GM19324 (cell line): ENCODE results near the gene SLC6A3.
"Not testable (repeated sequence)": the region's sequence is repeated elsewhere in the genome, so short reads cannot be mapped to it uniquely, and the experiment has no call there.

Experiments used
- ATAC-seq: cut with Tn5 transposase; IDR thresholded peaks from one replicate; pipeline ENCODE4 v1.9.1; 2021; ENCODE audit warnings: mild to moderate bottlenecking, moderate library complexity; ENCODE audit not compliant: unreplicated experiment, low FRiP score

Gene SLC6A3

GRCh38 chr5:1423901-1424603 is 21.2 kb downstream of the SLC6A3 start:
- no peak for ATAC-seq

DNA sequence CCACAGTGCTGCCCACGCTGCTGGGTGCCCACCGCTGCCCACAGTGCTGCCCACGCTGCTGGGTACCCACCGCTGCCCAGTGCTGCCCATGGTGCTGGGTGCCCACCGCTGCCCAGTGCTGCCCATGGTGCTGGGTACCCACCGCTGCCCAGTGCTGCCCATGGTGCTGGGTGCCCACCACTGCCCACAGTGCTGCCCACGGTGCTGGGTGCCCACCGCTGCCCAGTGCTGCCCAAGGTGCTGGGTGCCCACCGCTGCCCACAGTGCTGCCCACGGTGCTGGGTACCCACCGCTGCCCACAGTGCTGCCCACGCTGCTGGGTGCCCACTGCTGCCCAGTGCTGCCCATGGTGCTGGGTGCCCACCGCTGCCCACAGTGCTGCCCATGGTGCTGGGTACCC is 22.7 kb downstream of the SLC6A3 start:
- ATAC-seq, result not testable (repeated sequence)

DNA sequence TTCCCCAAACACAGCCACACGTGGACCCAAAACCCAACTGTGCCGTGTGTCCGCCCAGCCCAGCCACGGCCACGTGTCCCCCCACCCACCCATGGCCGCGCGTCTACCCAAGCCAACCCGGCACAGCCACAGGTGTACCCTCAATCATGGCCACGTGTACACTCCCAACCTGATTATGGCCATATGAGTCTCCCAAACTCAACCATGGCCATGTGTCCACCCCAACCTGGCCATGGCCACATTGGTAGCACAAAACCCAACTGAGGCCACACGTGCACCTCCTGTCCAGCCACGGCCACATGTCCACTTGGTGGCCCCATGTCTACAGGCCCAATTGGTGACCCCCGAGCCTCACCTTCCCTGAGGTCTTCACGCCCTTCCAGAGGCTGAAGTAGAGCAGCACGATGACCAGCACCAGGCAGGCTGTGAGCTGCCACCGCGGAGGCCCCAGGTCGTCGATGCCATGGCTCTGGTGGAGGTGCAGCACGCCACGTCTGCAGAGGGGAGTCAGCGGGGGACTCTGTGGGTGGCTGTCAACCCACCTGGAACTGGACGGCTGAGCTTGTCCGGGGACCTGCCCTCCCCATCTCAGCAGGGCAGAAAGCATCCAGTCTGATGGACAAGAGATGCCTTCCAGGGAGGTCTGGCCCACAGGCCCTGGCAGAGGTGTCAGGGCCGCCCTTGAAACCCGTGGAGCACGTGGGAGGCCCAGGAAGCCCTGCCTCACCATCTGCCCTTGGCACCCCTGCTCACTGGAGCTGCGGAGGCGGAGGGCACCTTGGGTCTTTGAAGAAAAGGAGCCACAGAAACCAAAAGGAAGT is 23.5 kb downstream of the SLC6A3 start:
- no peak for ATAC-seq

GRCh38 chr5:1420211-1421195 is 24.7 kb downstream of the SLC6A3 start:
- ATAC-seq, result no peak

DNA sequence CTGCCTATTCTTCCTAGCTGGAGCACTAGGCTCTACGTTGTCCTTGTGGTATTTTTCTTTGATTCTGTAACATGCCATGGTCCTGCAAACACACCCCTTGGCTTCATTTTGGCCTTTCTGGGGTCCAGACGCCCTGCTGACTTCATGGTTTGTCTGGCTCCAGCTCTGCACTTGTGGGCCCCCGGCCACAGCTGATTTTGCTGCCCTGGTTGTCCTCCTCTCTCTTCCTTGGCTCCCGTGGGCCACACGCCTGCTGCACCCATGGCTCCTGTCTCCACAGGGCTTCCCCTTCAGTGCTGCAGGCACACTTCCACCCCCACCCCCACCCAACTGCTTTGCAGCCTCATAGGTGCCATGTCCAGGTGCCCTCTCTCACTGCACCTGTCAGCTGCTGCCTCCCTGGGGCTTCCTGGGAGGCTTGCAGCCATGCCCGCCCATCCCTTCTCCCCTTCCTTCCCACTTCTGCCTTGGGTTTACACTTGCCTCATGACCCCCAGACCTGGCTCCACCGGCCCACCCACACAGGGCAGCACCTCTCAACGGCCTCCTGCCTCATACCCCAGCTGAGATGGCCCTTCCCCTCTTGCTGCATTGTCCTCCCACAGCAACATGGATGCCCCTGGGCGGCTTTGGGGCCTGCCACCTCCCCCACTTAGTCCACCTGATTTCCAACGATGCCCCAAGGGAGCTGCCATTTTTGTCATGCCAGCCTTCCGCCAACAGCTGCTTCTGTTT is 25.6 kb downstream of the SLC6A3 start:
- ATAC-seq, result no peak

DNA sequence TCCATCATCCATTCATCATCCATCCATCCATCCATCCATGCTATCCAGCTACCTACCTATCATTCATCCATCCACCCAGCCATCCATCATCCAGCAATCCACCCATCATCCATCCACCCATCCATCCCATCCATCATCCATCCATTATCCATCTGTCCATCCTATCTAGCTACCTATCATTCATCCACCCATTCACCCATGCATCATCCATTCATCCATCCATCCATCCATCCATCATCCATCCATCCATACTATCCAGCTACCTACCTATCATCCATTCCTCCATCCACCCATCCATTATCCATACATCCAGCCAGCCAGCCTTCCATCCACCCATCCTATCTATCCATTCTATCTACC is 26.3 kb downstream of the SLC6A3 start:
- ATAC-seq, result no peak

DNA sequence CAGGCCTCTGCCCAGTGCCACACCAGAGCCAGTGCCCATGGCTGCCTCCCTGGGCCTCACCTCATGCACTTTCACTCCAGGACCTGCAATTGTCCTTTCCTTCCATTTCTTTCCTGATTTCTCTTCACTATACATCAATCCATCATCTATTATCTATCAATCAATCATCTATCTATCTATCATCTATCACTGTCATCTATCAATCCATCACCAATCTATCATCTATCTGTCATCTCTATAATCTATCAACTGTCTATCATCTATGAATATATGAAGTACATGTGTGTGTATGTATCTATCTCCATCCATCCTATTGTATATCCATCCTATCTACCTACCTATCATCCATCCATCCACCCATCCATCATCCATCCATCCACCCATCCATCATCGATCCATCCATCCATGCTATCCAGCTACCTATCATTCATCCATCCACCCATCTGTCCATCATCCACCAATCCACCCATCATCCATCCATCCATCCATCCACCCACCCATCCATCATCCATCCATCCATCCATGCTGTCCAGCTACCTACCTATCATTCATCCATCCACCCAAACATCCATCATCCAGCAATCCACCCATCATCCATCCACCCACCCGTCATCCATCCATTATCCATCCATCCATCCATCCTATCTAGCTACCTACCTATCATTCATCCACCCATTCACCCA is 26.9 kb downstream of the SLC6A3 start:
- no peak for ATAC-seq

DNA sequence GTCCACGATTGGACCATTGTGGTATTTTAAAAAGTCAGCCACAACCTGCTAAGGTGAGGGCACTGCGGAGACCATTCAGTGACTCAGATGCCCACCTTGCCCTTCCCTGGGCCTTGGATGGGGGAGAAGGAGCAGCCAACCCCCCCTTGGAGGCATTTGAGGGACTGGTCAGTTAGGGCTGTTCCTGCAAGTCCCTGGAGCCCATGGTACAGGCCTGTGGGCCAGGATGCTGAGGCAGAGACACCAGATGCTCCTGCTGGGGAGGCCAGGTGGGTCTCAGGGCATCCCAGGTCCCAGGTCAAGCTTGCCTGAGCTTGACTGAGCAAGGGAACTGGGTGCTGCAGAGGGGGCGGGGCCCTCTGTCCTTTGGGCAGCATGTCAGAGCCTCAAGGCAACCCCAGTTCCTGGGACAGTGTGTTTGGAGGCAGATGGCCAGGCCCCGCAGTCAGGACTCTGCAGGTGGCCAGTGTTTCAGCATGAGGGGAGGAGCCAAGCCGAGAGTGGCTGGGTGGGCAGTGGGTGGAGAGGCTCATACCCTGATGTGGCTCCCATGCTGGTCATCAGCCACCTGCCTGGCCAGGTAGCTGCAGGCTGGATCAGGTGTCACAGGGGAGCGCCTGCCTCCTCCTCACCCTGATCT is 27.5 kb downstream of the SLC6A3 start:
- ATAC-seq, result no peak

- no peak for ATAC-seq
These were observed 28.3 kb downstream of the SLC6A3 start for GRCh38 chr5:1416856-1417469.

GRCh38 chr5:1415626-1416360 is 29.4 kb downstream of the SLC6A3 start:
- ATAC-seq, result no peak

DNA sequence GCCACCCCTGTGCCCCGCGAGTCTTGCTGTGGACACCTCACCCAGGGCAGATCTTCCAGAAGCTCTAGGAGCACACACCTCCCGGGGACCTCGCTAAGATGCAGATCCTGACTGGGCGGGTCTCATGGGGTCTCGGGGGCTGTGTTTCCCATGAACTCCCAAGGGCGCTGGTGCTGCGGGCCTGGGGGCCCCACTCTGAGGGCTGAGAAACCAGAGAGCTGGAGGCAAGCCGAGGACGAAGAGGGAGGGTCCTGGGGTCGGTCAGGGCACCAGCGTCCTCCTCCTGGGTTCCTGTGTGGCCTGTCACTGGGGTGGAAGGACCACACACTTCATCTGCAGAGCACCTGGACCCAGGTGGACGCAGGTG is 30.2 kb downstream of the SLC6A3 start:
- no peak for ATAC-seq

GRCh38 chr5:1414311-1415058 is 30.8 kb downstream of the SLC6A3 start:
- ATAC-seq, result no peak

DNA sequence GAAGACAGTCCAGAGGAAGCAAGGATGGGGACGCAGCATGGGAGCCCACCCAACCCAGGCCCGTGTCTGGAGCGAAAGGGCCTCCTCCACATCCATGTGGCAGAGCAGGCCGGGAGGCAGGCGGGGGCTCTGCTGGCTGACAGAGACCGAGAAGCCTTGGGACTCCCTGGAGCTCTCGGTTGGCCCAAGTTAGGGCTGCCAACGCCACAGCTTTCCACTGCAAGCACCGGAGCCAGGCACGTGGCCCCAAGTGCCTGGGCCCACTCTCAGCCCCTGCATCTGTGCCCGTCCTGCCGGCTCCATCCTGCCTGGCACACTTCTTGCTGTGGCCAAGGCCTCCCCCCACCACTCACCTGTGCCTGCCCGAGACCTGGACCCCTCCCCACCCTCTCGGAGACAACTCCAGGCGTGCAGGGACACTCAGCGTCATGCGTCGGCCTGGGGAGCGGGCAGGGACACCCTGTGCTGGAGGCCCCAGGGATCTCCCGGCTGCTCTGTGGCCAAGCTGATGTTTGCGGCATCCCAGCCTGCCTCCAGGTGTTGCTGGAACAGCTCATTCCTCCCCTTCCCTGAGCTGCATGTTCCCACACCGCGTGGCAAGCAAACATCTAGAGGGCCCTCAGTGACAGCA is 31.5 kb downstream of the SLC6A3 start:
- no peak for ATAC-seq

DNA sequence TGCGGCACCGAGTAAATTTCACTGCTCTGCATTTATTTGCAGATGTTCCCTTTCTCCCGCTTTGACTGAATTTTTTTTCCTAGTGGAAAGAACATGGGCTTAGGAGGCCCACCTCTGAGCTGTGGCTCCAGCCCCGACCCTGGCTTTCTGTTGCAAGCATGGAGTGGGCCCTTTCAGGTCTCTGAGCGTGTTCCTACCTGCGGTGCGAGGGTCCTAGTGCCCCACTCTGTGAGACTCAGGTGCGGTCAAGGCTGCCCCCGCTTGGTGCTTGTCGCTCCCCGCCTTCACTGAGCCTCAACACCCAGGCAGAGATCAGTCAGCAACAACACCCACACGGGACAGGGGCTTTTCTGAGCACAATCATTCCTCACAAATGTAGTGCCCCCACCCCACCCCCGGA is 32.0 kb downstream of the SLC6A3 start:
- no peak for ATAC-seq

GRCh38 chr5:1412621-1413020 is 32.6 kb downstream of the SLC6A3 start:
- no peak for ATAC-seq

- no peak for ATAC-seq
These were observed 33.1 kb downstream of the SLC6A3 start for GRCh38 chr5:1412163-1412562.

DNA sequence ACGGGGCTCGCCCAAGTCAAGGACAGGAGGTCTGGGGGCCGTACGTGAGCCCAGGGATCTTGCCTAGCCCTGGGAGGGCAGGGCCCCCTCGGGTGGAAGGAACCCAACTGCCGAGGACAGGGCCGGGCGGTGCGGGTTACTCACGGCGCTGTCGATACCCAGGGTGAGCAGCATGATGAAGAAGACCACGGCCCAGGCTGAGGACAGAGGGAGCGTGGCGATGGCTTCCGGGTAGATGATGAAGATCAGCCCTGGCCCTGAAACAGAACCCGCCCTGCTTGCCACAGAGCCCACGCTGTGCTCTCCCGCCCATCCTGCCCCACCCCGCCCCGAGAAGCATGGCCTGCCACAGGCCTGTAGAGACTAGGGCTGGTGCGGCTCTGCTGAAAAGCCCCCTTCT is 34.1 kb downstream of the SLC6A3 start:
- no peak for ATAC-seq
